Stimulated activated CD4-positive, alpha-beta T cell treated with anti-CD3 and anti-CD28 coated beads, Interleukin-1b, Interleukin-23, amount 100 ng/mL, for 24 hours (primary cell): ENCODE results near the gene WNT7A.
"Not testable (repeated sequence)": the region's sequence is repeated elsewhere in the genome, so short reads cannot be mapped to it uniquely, and the experiment has no call there.

Experiments used
- DNase-seq, 4 experiments: peaks; one replicate each; pipeline ENCODE4 v3.0.0-alpha.2; 2020; ENCODE audit warnings: low read depth in 4 of 4, low spot score in 1 of 4

Gene WNT7A

GRCh38 chr3:13879946-13880810 lies at the start of gene WNT7A:
Gene WNT7A, minus strand, starts transcription at chr3:13880071. Its CDS starts 255 bp downstream, at chr3:13879816.
- DNase-seq: peak in 2 of 4 experiments; percentile 34 to 39

GRCh38 chr3:13928741-13929140 lies 48.9 kb upstream of the WNT7A start:
- not testable (repeated sequence) for DNase-seq

GRCh38 chr3:13927295-13927694 lies 47.4 kb upstream of the WNT7A start:
- DNase-seq: no peak

DNA sequence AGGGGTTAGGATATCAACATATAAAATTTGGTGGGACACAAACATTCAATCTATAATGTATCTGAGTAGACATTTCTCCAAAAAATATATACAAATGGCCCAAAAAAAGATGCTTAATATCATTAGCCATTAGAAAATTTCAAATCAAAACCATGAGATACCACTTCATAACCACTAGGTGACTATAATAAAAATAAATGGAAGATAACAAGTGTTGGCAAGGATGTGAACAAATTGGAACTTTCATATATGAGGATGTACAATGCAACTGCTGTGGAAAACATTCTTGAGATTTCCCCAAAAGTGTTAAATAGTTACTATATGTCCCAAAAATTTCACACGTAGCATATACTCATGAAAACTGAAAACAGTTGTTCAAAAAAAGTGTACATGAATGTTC lies 36.5 kb upstream of the WNT7A start:
- no peak for DNase-seq

GRCh38 chr3:13902648-13903238 lies 22.9 kb upstream of the WNT7A start:
- no peak for DNase-seq

DNA sequence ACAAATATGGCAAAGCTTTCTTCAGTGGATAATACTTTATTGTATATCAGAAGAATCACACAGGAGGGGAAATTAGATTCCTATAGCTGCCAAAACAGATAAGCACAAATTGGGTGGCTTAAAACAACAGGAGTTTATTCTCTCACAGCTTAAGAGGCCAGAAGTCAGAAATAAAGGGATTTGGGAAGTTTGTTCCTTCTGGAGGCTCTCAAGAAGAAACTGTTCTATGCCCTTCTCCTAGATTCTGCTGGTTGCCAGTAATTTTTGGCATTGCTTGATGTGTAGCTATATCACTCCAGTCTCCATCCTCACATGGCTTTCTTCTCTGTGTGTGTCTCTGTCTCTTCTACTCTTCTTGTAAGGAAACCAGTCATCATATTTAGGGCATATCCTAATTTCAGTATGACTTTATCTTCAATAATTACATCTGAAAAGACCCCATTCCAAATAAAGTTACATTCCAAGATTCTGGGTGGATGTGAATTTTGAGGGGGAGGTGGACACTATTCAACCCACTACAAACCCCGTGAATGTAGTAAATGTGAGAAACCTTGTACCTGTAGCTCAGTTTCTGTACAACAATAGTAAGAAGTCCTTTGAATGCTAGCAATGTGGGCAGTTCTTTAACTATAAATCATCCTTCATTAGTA lies 22.2 kb upstream of the WNT7A start:
- no peak for DNase-seq

DNA sequence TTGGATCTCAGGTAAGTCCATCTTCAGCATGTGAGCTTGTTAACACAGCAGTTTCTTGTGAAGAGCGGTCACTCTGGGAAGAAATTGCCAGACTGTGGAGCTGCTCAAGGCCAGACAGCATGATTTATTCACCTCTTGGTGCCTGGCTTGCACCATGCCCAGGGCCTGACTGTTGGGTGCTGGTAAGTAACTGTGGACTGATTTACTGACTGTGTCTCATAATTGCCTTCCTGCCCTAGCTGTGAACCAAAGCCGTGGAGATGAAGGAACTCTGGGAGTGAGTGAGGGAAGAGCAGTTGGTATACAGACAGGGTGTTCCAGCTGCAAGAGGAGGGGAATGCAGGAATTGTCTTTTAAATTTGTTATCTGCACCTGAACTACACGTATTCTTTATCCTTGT lies 18.5 kb upstream of the WNT7A start:
- DNase-seq: no peak

- DNase-seq: peak in 2 of 4 experiments; percentile 29 to 44
These were observed 16.7 kb upstream of the WNT7A start for GRCh38 chr3:13896473-13897154.

GRCh38 chr3:13895155-13896105 lies 15.6 kb upstream of the WNT7A start:
- peak; percentile 77 to 96 (median 90) for DNase-seq

GRCh38 chr3:13894807-13895154 lies 14.9 kb upstream of the WNT7A start:
- DNase-seq: no peak

- DNase-seq: no peak
These were observed 14.4 kb upstream of the WNT7A start for GRCh38 chr3:13894096-13894806.

DNA sequence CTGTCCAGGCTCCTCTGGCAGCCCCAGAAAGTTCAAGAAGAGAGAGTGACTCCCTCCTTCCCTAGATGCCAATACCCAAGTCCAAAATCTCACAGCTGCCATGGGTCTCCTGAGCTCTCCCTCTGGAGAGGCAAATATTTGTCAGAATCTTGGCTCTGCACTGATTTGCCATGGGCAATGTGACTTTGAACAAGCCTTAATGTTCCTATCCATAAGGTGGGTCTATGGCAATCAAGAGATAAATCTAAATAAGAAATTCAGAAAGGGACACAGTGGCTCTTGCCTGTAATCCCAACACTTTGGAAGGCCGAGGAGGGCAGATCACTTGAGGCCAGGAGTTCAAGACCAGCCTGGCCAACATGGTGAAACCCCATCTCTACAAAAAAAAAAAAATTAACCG lies 12.4 kb upstream of the WNT7A start:
- no peak for DNase-seq

- DNase-seq: no peak
These were observed 11.7 kb upstream of the WNT7A start for GRCh38 chr3:13891492-13892073.

DNA sequence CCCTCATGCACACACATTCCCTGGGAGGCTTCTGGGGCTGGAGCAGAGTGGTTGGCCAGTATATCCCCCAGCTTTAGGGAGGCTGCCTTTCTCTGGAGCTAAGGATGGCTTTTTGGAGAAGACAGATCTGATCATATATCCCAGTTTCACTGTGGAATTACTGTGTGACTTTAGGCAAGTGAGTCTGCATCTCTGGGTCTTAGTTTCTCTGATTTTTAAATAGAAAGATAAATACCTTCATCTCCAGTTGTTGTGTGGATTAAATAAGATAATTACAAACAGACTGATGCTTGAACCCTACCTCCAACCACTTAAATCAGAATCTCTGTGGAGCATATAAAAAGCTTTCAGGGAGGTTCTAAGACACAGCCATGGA lies 11.1 kb upstream of the WNT7A start:
- no peak for DNase-seq

DNA sequence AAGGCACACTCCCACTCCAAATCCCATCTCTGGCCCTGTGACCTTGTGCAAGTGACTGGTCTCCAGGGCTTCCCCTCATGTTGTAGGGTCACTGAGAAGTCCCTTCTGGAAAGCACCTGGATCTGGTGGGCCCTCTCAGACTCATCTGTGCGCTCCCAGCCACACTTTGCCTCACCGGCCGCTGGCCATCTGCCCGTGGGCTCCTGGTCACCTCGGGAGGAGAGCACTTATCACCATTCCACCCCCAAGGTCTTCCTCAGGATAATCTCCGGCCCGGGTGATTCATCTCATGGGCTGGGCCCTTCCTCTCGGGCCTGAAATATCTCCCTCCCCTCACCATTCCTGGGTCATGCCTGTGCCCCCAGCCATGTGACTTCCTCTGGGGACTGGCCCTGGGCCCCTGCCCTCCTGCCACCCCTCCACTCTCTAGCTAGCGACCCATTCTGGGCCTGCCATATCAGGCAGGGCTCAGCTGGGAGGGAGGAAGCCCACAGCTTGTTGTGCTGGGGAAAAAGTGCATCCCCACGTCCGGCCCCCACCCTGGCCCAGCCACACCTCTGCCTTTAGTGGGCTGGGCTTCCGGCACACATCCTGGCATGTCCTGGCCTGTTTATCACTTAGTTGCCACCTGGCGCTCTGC lies 10.6 kb upstream of the WNT7A start:
- DNase-seq: peak in 1 of 4 experiments; percentile 21

DNA sequence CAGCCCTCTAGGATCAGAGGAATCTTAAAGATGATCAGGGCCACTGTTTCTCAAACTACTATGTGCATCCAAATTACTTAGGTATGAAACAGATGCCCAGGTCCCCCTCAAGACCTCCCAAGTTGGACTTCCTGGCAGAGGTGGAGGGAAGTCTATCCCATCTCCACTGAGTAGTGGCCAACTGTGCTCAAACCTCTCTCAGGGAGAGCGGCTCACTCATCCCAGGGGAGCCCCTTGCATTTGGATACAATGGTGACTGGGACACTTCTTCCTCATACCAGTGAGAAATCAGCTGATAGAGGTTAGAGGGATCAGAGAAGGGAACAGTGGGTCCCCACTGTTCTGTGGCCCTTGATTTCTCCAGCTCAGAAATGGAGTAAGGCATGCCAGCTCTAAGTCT lies 8.7 kb upstream of the WNT7A start:
- no peak for DNase-seq

- no peak for DNase-seq
These were observed 7.8 kb upstream of the WNT7A start for GRCh38 chr3:13887495-13888300.

- DNase-seq: no peak
These were observed 6.8 kb upstream of the WNT7A start for GRCh38 chr3:13886593-13887129.
